BJ (cell line): Measurements from ENCODE around the gene VAMP4. TPM values are rescaled to one million over a fixed set of nuclear protein-coding genes. Genes with fewer than 3 reads are reported as not detected.

Source experiments
- CTCF ChIA-PET: fragments of 350-600 bp; formaldehyde crosslinking; extraction: SDS; loops from one replicate; lab custom pipeline; 2021; ENCODE audit warnings: antibody characterized with exemption, inconsistent platforms; lab: Yijun Ruan, JAX
- POLR2A ChIA-PET: fragments of 300-600 bp; sonication (Branson Sonifier 250); formaldehyde crosslinking; extraction: SDS; loops from one replicate; lab custom pipeline; 2021; ENCODE audit warnings: antibody characterized with exemption; lab: Charles Lee
- DNase-seq: peaks from one replicate; pipeline ENCODE4 v3.0.0-alpha.2; 2011; ENCODE audit warnings: low read depth
- H3K27me3 ChIP-seq: 2 replicates; pipeline ENCODE4 v1.6.0; 2011; ENCODE audit warnings: low read length; ENCODE audit not compliant: control insufficient read depth, insufficient read depth
- H3K36me3 ChIP-seq: 2 replicates; pipeline ENCODE4 v1.5.1; 2011; ENCODE audit warnings: low read length; ENCODE audit not compliant: control insufficient read depth, insufficient read depth
- H3K4me3 ChIP-seq: 2 replicates; pipeline ENCODE4 v1.5.1; 2011; ENCODE audit warnings: low read depth, mild to moderate bottlenecking, control low read depth, low read length
- CTCF ChIP-seq: IDR thresholded peaks from 2 replicates; pipeline ENCODE4 v1.5.1; 2011; ENCODE audit warnings: low read depth, mild to moderate bottlenecking, control low read depth, inconsistent platforms, low read length, moderate library complexity; ENCODE audit not compliant: insufficient read depth
- polyA plus RNA-seq: library from polyadenylated mRNA; depleted of rRNA; stranded (reverse); fragments of >200 nt; gene quantifications from 2 replicates; pipeline ENCODE4 v1.2.3, GENCODE V29; 2011

VAMP4 gene
- polyA plus RNA-seq, 1 experiment, result 4.5 TPM

GRCh38 chr1:171762143-171762563, 20.3 kb upstream of the VAMP4 start:
- no peaks in the 10 kb centered on the region for H3K36me3 ChIP-seq
- no peak for TF ChIP-seq CTCF
- ChIA-PET POLR2A (no interaction called here), CTCF (interaction anchor here (2.0 kb wide), 1 partner anchor 19 kb away, joined by 6 read pairs; the partner anchor contains the start of gene METTL13)
- H3K4me3 ChIP-seq, result no peak overlapping the region
- no peaks in the 10 kb centered on the region for H3K27me3 ChIP-seq
- DNase-seq, result no peak

DNA sequence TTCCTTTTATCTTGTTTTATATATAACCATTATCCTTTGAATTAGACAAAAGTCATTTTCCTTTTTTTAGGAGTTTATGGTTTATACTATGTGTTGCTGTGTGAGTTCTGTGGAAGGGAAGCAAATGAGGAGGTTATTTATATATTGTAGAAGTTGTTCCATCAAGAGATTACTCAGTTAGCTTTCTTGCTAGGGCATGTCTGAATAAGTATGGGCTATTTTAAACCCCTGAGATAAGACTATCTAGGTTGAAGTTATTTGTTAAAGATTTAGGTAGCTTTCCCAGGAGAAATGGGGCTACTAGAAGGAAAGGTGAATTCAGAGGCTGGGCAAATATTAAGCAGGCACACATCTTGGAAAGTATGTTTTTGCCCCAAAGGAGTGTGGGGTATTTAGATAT, 16.1 kb upstream of the VAMP4 start:
- CTCF ChIA-PET, result no interaction called here
- TF ChIP-seq CTCF, result no peak
- Histone ChIP-seq H3K4me3 (no peak overlapping the region), H3K27me3 (no peaks in the 10 kb centered on the region), H3K36me3 (no peaks in the 10 kb centered on the region; the same call in 1 of the 2 replicates)
- DNase-seq, result no peak
- POLR2A ChIA-PET, result no interaction called here

GRCh38 chr1:171756856-171757255, 15.0 kb upstream of the VAMP4 start:
- TF ChIP-seq CTCF, result no peak
- no peak for DNase-seq
- H3K27me3 ChIP-seq, result no peaks in the 10 kb centered on the region
- CTCF ChIA-PET, result no interaction called here
- H3K4me3 ChIP-seq, result no peak overlapping the region
- POLR2A ChIA-PET, result no interaction called here
- H3K36me3 ChIP-seq, result no peaks in the 10 kb centered on the region; the same call in 1 of the 2 replicates

DNA sequence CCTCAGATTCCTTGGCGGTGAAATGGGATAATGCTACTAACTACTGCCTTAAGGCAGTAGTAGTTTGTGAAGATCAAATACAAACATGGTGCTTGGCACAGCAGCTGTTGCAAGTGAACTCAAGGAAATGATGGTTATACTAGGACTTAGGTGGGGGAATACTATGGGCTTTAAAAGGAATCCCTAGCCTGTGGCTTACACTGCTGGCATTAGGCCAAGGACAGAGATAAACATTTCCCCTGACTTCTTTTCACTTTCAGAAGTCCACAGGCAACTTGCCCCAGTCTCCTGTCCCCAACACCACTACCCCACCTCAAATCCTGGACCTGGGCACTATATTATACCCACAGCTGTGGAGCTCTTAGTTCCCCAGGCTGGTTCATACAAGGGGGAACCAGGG, 13.1 kb upstream of the VAMP4 start:
- H3K27me3 ChIP-seq, result no peaks in the 10 kb centered on the region
- no peak for TF ChIP-seq CTCF
- ChIA-PET CTCF (interaction anchor here (0.9 to 3.3 kb wide), 2 partner anchors 110 to 231 kb away, joined by 3 to 16 read pairs; no protein-coding TSS in a partner anchor), POLR2A (no interaction called here)
- DNase-seq, result no peak
- H3K36me3 ChIP-seq, result no peaks in the 10 kb centered on the region; the same call in 1 of the 2 replicates
- no peak overlapping the region for H3K4me3 ChIP-seq

DNA sequence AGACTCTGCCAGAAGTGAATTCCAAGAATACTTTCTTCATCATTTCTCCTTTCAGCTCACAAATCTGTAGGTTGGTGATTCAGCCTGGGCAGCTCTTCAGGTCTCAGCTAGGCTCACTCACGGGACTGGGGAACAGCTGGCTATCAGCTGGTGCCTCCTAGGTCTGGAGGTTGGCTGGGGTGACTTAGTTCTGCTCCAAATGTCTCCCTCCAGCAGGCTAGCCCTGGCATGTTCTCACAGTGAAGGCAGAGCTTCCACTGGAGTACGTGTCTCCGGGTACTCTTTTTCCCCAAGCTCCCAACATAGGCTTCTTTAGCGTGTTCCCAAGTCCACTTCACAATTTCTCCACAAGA, 12.5 kb upstream of the VAMP4 start:
- ChIA-PET POLR2A (interaction anchor here (0.7 to 1.4 kb wide), 3 partner anchors 11 to 462 kb away, joined by 3 to 6 read pairs (median 3); partner anchors contain the start of gene METTL13), CTCF (interaction anchor here (0.9 to 3.3 kb wide), 4 partner anchors 12 to 231 kb away, joined by 3 to 16 read pairs (median 4); partner anchors contain the start of gene VAMP4)
- DNase-seq, result peak; percentile 59
- TF ChIP-seq CTCF, result no peak
- no peaks in the 10 kb centered on the region; the same call in 1 of the 2 replicates for H3K36me3 ChIP-seq
- no peaks in the 10 kb centered on the region for H3K27me3 ChIP-seq
- no peak overlapping the region for H3K4me3 ChIP-seq
